Retina (tissue), 1 donor: ENCODE data around the gene JCHAIN.
"Not testable (repeated sequence)": the region's sequence is repeated elsewhere in the genome, so short reads cannot be mapped to it uniquely, and the experiment has no call there.

ENCODE experiments used
- DNase-seq: peaks from one replicate; pipeline ENCODE4 v3.0.0-alpha.2; 2016

The JCHAIN gene

DNA sequence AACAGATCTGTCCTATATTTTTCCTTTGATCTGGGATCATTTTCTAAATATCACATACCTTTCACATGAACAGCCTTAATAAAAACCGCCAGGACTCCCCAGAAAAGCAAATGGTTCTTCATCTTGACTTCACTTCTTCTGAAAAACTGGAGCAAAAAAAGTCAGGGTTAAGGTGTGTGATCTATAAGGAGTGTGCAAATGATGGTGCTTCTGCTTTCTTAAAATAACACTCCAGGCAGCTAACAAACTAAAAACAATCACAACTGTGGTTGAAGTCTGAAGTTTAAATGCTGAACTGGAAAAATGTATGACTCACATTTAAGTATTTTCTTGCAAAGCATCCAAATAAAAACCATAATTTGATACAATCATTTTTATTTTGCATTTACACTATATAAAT is at the start of gene JCHAIN:
JCHAIN (minus strand) TSS at position 140 of the 400 bp plus-strand sequence; CDS start at position 122, 18 bp downstream.
- DNase-seq: no peak

- no peak for DNase-seq
Observed at GRCh38 chr4:70715097-70715496, 48.8 kb upstream of the JCHAIN start.

DNA sequence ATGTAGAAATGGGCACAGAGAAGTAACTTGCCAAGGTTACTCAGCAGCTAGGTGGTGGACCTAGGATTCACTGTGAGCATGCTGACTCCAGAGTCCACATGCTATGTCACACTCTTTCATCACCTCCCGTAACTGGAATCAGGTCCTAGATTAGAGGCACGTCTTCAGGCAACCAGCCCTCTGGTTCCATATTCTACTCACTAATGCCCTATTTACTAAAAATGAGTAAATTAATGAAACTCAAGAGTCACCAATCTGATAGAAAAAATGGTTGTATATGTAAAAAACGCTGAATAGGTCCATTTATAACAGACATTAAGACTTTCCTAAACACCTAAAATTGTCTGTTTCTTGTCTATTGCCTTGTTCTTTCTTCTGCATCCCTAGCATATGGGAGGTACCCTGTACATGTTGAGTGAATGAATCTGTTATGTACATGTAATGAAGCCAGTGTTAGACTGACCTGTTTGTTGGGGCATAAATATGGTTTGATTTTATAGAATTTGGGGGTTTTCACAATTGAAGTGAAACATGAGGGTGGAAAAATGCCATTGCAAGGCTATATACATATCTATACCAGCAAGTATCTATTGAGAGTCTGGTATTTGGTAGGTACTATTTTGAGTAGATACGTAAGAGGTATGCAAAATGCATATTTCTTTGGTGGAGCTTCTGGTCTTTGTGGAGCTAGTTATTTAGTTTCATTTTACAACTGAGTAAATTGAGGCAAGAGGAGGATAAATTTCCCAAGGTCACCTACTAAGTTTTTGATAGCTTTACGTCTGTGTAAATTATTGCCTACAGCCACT is 48.0 kb upstream of the JCHAIN start:
- no peak for DNase-seq

DNA sequence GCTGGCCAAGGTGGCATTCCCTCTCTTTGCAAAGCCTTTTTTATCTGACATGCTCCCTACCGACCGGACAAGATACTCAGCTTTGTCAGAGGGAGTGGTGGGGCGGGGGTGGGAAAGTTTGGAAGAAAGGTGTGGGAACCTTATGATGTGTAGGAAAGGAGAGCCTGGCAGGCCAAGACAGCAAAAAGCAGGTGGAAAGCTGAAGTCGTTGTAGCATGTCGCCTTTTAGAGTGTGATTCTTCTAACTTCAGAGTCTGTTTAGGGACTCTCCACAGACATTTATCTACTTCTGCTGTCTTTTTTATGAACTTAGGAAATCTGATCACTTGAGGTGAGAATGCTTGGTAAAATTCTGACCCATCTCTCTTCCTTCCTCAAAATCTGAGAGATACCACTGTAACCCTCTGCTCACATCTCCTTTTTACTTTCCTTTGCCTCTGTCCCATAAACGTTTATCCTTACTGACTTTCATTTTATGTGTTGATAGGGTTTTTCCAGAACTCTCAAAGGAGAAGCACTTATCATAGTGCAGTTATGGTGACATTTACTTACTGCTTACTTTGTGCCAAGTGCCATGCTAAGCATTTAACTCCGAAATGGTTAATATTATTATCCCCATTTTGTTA is 47.3 kb upstream of the JCHAIN start:
- DNase-seq: no peak

- DNase-seq: no peak
Observed at GRCh38 chr4:70712604-70713452, 46.5 kb upstream of the JCHAIN start.

DNA sequence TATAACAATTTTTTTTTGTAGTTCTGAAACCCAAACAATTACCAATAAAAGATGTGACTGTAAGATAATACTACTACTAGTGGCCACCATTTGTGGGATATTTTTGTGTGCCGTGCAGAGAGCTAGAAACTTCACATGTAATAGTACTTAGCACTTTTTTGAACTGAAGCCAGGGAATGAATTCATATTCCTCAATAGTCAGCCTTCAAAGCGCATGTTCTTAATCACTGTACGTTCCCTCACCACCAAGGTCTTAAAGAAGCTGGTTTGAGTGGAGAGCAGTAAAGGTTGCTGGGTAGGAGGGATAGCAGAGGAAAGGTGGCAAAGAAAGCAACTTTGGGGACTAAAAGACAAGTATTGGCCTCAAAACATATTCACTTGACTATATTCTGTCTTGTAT is 45.8 kb upstream of the JCHAIN start:
- no peak for DNase-seq

GRCh38 chr4:70711599-70711998 is 45.3 kb upstream of the JCHAIN start:
- no peak for DNase-seq

GRCh38 chr4:70709611-70710205 is 43.4 kb upstream of the JCHAIN start:
- DNase-seq: no peak

- DNase-seq: peak; percentile 32
Observed at GRCh38 chr4:70706516-70706915, 40.2 kb upstream of the JCHAIN start.

DNA sequence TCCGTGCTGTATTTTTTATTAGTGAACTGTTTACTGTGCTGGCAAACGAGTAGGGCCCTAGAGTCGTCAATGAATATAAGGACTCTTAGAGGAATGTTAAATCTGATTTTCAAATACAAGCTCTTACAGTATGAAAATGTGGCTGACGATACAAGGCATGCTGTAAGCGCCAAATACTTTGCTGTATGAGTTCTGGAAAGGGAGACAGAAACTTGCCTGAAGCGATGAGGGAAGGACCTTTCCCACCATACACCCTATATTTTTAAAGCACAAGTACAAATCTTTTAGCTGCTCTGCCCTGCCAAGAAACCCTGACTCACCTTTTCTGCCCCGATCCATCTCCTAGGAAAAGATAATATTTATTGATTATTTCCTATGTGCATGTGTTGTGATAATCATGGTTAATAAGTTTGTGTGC is 39.7 kb upstream of the JCHAIN start:
- DNase-seq: no peak

GRCh38 chr4:70705183-70706043 is 39.1 kb upstream of the JCHAIN start:
- DNase-seq: peak; percentile 90

GRCh38 chr4:70704931-70705182 is 38.5 kb upstream of the JCHAIN start:
- no peak for DNase-seq

GRCh38 chr4:70704215-70704930 is 38.1 kb upstream of the JCHAIN start:
- peak; percentile 82 for DNase-seq

DNA sequence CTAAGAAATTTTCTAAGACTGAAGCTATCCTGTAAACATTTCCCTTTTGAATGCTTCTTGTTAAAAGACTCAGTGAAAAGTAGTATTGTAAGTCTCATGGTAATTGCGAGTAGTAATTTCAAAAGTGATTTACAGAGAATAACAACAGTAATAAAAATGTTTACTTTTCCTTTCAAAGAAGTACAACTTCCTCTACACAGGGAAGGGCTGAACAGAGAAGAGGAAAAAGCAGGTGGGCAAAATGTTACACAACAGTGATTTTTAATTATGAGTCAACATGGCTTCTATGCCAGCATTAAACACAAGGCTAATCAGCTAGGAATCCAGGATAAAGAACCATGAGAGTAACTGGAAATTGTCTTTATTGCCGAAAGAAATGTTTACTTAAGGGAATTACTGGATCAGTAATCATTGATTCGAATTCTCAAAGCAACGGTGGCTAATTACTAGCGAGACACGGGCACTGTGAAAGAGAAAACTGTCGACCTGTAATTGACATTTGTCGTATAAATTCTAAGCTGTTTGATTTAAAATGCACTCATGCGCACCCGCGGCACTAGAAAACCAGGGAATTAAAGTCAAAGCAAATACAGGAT is 37.4 kb upstream of the JCHAIN start:
- no peak for DNase-seq

DNA sequence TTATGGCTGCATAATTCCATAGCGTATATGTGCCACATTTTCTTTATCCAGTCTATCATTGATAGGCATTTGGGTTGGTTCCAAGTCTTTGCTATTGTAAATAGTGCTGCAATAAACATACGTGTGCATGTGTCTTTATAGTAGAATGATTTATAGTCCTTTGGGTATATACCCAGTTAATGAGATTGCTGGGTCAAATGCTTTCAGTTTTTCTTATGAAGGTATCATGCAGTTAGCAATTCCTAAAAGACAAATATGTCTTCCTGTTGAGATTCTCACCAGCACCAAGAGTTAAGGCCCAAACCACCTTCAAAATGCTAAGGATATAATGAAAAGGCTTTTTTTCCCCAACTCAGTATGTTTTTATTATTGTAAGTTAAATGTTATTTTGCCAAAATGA is 36.3 kb upstream of the JCHAIN start:
- DNase-seq: not testable (repeated sequence)

DNA sequence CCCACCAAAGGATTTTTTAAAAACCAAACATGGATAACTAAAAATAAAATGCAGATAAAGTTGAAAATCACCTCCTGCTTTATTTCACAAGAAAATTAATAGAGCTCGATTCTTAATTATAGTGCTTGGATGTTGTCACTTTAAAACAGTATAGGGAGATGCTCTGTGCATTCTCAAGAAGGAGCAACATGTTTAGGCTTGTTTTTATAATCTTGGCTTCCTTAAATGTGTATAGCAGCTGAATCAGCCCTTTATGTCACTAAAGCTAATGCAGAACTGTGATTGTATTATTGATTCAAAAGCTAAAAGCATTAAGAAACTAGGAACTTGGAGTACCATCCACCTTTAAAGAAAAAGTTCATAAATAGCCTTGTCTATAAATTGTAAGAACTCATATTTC is 35.0 kb upstream of the JCHAIN start:
- no peak for DNase-seq

GRCh38 chr4:70700712-70701111 is 34.4 kb upstream of the JCHAIN start:
- DNase-seq: no peak

- DNase-seq: not testable (repeated sequence)
Observed at GRCh38 chr4:70698435-70698834, 32.1 kb upstream of the JCHAIN start.

GRCh38 chr4:70694633-70695032 is 28.3 kb upstream of the JCHAIN start:
- not testable (repeated sequence) for DNase-seq

GRCh38 chr4:70691661-70692060 is 25.4 kb upstream of the JCHAIN start:
- DNase-seq: no peak

DNA sequence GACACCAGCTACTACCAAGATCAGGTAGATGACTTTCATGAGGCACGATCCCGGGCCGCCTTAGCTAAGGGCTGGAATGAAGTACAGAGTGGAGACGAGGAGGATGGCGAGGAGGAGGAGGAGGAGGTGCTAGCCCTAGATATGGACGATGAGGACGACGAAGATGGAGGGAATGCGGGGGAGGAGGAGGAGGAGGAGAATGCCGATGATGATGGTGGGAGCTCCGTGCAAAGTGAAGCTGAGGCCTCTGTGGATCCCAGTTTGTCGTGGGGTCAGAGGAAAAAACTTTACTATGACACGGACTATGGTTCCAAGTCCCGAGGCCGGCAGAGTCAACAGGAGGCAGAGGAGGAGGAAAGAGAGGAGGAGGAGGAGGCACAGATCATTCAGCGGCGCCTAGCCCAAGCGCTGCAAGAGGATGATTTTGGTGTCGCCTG is 22.5 kb upstream of the JCHAIN start:
- no peak for DNase-seq
